ENCODE results near the gene KCNN2. TPM values are rescaled to one million over a fixed set of nuclear protein-coding genes. Genes with fewer than 3 reads are reported as not detected.

KCNN2 gene
- total and polyA plus RNA-seq, 2 of the 4 experiments (the other 2 are of a cell fraction), result 2.2 to 8.8 TPM

- in situ Hi-C loops (cut with MboI; ENCODE audit: low sequenced_read_pairs), result no loop called here
- H2BK5ac ChIP-seq (ENCODE audit: low read depth, low read length, poor library complexity, severe bottlenecking), result no peak overlapping the region
- no peak overlapping the region for H2AFZ ChIP-seq (replicated peaks; ENCODE audit: low read length, poor library complexity)
- H4K20me1 ChIP-seq (ENCODE audit: insufficient read depth, low read length), result no peaks in the 10 kb centered on the region
- POLR2A ChIA-PET (ENCODE audit: unreplicated experiment), result no interaction called here
- no peak overlapping the region for H4K91ac ChIP-seq (ENCODE audit: insufficient read depth, low read depth, low read length)
- no peak overlapping the region for H3K23ac ChIP-seq (ENCODE audit: low read depth, low read length)
- no TSS peak for BruUV-seq (replicated peaks)
- no peak overlapping the region for H2BK20ac ChIP-seq (ENCODE audit: low read depth, low read length)
- H3K4me3 ChIP-seq (ENCODE audit: insufficient read depth, low read depth, low read length), result no peak overlapping the region
- no peak overlapping the region for H2BK15ac ChIP-seq (ENCODE audit: low read depth, low read length)
- no peak overlapping the region for H4K5ac ChIP-seq (ENCODE audit: low read depth, low read length)
- no peaks in the 10 kb centered on the region; a peak in 1 of 4 replicates for H3K79me1 ChIP-seq (ENCODE audit: low read depth in 1 of 2, low read length in 2 of 2)
- no peak overlapping the region for H3K27ac ChIP-seq (ENCODE audit: insufficient read depth, low read length)
- dilution Hi-C loops (cut with HindIII; ENCODE audit: low sequenced_read_pairs, unreplicated experiment), result no loop called here
- H3K4me2 ChIP-seq (ENCODE audit: low read depth, low read length), result no peak overlapping the region
- CTCF ChIA-PET, result no interaction called here
- no peak for DNase-seq
- no peak overlapping the region for H3K18ac ChIP-seq (ENCODE audit: low read depth, low read length)
- no peak overlapping the region for H2BK120ac ChIP-seq (ENCODE audit: low read depth, low read length)
- H3K9me1 ChIP-seq (ENCODE audit: insufficient read depth, low read length), result no peaks in the 10 kb centered on the region
- no peak overlapping the region for H3K4ac ChIP-seq (ENCODE audit: low read depth, low read length)
- no peak overlapping the region for H3K14ac ChIP-seq (replicated peaks; ENCODE audit: low read depth, low read length)
- H3K4me1 ChIP-seq (ENCODE audit: control insufficient read depth, insufficient read depth, low read length), result no peaks in the 10 kb centered on the region
- intact Hi-C loops (cut with micrococcal nuclease), result no loop called here
- TF ChIP-seq POLR2A (IDR thresholded peaks at IDR 0.05; ENCODE audit: low read depth, low read length) (no peak), SMC3 (IDR thresholded peaks at IDR 0.05; ENCODE audit: low read depth, low read length) (no peak), RAD21 (IDR thresholded peaks at IDR 0.05; ENCODE audit: low read length) (no peak), FOS (IDR thresholded peaks at IDR 0.05; ENCODE audit: low read depth, low read length) (no peak), CTCF (conservative IDR thresholded peaks at IDR 0.05; ENCODE audit: low read depth, low read length) (no peak), MXI1 (IDR thresholded peaks at IDR 0.05; ENCODE audit: borderline replicate concordance, low read depth, low read length) (no peak), MAZ (IDR thresholded peaks at IDR 0.05; ENCODE audit: borderline replicate concordance, low read depth, low read length) (no peak)
- H3K36me3 ChIP-seq (ENCODE audit: control insufficient read depth, insufficient read depth, low read length), result no peaks in the 10 kb centered on the region
- H3K9ac ChIP-seq (ENCODE audit: low read depth, low read length), result no peak overlapping the region
- no peak for ATAC-seq (ENCODE audit: low read depth)
- no peaks in the 10 kb centered on the region for H3K9me3 ChIP-seq (ENCODE audit: control insufficient read depth, insufficient read depth, low read length)
- no peak overlapping the region for H3K56ac ChIP-seq (ENCODE audit: extremely low read depth, insufficient read depth, low read length)
- WGBS, 2 experiments (ENCODE audit: extremely low coverage in 2 of 2, insufficient read length in 1 of 2), result 83% methylated on average over 1 of the region's 1 CpG; no CpG with 5 or more reads in 1 of the 2 experiments
- H2AK9ac ChIP-seq (replicated peaks; ENCODE audit: low read depth, low read length, poor library complexity), result no peak overlapping the region
- H3K27me3 ChIP-seq (ENCODE audit: control insufficient read depth, insufficient read depth, low read length), result no peaks in the 10 kb centered on the region
- H4K8ac ChIP-seq (ENCODE audit: low read depth in 2 of 2, low read length in 2 of 2), result no peak overlapping the region
- H2AK5ac ChIP-seq (ENCODE audit: low read depth, low read length), result no peak overlapping the region
Measured at GRCh38 chr5:114402206-114402605, 40.3 kb downstream of the KCNN2 start.

All from IMR-90 (cell line).